HUES6 (cell line): ENCODE data around the gene ATP10A.

Experiments
- H3K27ac ChIP-seq: 2 replicates; pipeline ENCODE4 v1.7.0; 2013; ENCODE audit warnings: low read depth, mild to moderate bottlenecking, low read length, inconsistent platforms
- H3K27me3 ChIP-seq: 2 replicates; pipeline ENCODE4 v1.6.1; 2013; ENCODE audit warnings: low read length; ENCODE audit not compliant: control insufficient read depth, insufficient read depth
- H3K36me3 ChIP-seq: 2 replicates; pipeline ENCODE4 v1.6.1; 2013; ENCODE audit warnings: low read length; ENCODE audit not compliant: control insufficient read depth, insufficient read depth
- H3K4me1 ChIP-seq: 2 replicates; pipeline ENCODE4 v1.6.1; 2013; ENCODE audit warnings: low read length; ENCODE audit not compliant: control insufficient read depth, insufficient read depth
- H3K4me3 ChIP-seq: 2 replicates; pipeline ENCODE4 v1.5.1; 2013; ENCODE audit warnings: low read depth, low read length
- H3K9ac ChIP-seq: one replicate; pipeline ENCODE4 v1.6.1; 2013; ENCODE audit warnings: mild to moderate bottlenecking, low read length
- H3K9me3 ChIP-seq: 2 replicates; pipeline ENCODE4 v1.6.1; 2013; ENCODE audit warnings: low read depth, low read length; ENCODE audit not compliant: control insufficient read depth, insufficient read depth

ATP10A gene

DNA sequence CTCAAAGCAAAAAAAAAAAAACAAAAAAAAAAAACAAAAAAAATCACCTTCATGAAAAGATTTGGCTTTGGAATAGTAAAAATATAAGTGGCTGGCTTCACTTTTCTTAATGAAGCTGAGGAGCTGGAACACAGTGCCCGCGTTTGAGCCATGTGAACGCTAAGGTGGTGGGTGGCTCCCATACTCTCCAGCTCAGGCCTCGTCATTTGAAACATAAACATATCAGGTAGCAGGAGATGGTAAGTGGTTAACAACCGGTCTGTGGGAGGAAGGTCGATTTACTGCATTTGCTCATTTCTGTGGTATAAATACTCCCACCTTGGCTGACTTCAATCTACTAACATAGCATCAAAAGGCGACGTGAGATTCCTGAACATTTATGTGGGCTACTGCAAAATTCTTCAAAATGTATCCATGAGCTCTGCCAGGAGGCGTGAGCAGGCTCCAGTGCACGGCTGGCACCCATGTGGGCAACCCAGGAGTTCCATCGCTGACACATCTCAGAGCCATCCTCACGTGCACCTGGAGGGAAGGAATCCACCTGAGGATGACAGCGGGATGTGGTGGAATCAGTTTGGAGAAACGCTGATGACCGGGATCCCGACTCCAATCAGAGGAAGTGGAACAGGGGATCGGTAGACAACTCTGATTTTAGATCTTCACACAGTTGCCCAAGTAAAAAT lies 157.6 kb downstream of the ATP10A start:
- Histone ChIP-seq H3K36me3 (no peaks in the 10 kb centered on the region), H3K27me3 (no peaks in the 10 kb centered on the region), H3K27ac (no peak overlapping the region), H3K4me3 (no peak overlapping the region), H3K9me3 (no peaks in the 10 kb centered on the region), H3K4me1 (no peaks in the 10 kb centered on the region), H3K9ac (no peak overlapping the region)

DNA sequence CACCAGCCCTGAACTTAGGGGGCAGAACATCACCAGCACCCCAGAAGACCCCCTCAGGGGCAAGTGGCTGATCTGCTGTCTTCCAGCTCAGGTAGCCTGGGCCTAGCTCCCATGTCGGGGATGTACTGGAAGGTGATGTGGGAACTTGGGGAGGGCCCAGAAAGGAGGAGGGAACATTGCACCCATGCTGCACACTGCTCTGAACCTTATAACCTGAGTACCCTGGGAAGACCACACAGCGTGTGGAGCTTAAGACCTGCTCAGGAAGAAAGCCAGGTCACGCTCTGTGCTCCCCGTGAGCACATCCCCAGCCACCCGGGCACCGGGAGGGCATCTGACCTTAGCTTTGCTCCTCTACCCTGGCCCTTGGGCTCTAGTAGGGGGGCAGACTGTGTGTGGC lies 159.4 kb downstream of the ATP10A start:
- H3K4me3 ChIP-seq = no peak overlapping the region
- H3K36me3 ChIP-seq = no peaks in the 10 kb centered on the region
- H3K27me3 ChIP-seq = no peaks in the 10 kb centered on the region
- H3K4me1 ChIP-seq = no peaks in the 10 kb centered on the region
- H3K9me3 ChIP-seq = no peaks in the 10 kb centered on the region
- no peak overlapping the region for H3K9ac ChIP-seq
- no peak overlapping the region for H3K27ac ChIP-seq

DNA sequence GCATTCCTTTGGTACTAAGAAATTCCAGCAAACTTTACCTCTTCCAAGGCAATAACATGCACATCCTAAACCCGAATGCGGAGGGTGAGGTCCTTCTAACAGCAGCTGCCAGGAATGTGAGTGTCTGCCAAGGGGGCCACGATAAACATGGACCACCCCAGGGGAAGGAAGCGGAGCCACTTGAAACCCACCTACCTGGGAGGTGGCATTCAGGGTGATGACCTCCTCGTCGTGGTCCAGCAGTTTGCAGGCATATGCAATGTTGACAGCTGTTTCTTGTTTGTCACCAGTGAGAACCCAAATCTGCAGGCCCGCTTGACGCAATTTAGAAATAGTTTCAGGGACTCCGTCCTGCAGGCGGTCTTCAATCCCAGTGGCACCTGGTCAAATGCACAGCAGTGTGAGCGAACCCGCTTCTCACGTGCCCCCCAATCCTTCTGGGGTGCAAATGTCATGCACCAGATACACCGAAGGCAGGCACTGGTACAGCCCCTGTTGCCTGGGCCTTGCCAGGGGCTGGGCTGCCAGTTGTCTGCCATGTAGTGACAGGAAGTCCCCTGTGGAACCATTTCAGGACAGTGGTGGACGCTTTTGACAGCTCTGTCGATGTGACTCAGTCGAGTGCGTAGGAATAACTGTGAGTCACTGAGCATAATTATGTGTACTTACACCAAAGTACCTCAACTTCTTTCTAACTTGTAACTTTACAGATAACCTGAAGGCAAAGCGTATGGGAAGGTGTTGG lies 161.2 kb downstream of the ATP10A start:
- Histone ChIP-seq H3K27ac (no peak overlapping the region), H3K36me3 (no peaks in the 10 kb centered on the region), H3K9me3 (no peaks in the 10 kb centered on the region), H3K9ac (no peak overlapping the region), H3K27me3 (no peaks in the 10 kb centered on the region), H3K4me1 (0 out of 2 replicates have a peak, but pooled peaks cover under 1% of the 10 kb centered on the region), H3K4me3 (no peak overlapping the region)

DNA sequence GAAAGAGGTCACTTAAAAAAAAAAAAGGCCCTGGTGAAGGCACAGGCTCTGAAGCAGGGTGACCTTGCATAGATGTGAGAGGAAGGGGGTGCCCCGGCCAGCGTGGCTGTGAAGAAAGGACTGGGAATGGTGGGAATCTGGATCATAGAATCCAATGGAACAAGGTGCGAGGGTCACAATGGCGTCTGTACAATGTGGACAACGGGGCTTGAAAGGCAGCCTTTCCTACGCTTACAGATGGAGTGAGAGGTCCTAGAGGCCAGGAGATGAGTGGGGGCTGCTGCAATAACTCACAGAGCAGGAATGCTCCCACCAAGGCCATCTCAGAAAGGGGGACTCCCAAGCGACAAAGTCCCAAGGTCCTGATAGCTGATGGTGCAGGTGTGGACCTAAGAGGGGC lies 162.2 kb downstream of the ATP10A start:
- no peak overlapping the region for H3K9ac ChIP-seq
- no peak overlapping the region for H3K4me3 ChIP-seq
- no peak overlapping the region for H3K27ac ChIP-seq
- 0 out of 2 replicates have a peak, but pooled peaks cover 7% of the 10 kb centered on the region for H3K4me1 ChIP-seq
- no peaks in the 10 kb centered on the region for H3K9me3 ChIP-seq
- no peaks in the 10 kb centered on the region for H3K27me3 ChIP-seq
- no peaks in the 10 kb centered on the region for H3K36me3 ChIP-seq

- H3K4me1 ChIP-seq = peaks cover 7% of the 10 kb centered on the region; the same call in 1 of the 2 replicates
- H3K9ac ChIP-seq = no peak overlapping the region
- H3K36me3 ChIP-seq = no peaks in the 10 kb centered on the region
- H3K27me3 ChIP-seq = no peaks in the 10 kb centered on the region
- no peaks in the 10 kb centered on the region for H3K9me3 ChIP-seq
- H3K4me3 ChIP-seq = no peak overlapping the region
- H3K27ac ChIP-seq = no peak overlapping the region
These were observed 165.5 kb downstream of the ATP10A start for GRCh38 chr15:25697586-25697985.

DNA sequence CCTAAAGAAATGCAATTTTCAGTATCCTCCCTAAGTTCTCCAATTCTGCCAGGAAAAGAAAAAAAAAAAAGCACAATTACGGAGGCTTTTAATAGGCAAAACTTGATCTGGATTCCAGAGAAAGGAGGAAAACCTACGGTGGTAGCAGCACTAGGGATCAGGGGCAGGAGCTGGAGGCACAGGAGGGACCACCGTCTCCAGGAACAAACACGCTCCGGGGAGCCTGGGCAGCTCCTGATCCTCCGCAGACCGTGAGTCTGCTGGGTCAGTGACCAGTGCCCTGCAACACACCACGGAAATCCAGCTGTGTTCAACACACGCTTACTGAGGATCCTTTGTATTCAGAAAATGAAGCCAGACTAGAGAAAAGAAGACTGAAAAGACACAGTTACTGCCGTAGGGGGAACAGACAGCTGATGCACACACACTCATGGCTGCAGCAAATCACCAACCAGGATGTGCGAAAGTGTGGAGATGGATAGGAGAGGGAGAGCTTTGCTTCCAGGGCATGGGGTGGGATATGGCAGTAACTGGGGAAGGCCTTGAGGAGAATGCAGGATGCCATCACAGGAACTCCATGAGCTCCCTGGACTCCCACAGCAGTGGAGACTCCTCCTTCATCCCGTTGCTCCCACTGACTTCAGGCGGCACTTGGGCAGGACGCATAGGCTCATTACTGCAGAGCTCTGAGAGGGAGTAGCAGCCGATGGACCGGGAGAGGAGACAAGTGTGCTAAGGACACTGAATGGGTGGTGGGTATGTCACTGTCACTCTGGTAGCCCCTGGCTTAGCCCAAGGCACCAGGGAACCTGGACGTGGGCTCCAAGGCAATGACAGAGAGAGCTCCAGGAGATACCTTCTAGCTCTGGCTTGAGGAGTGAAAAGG lies 167.0 kb downstream of the ATP10A start:
- no peak overlapping the region for H3K27ac ChIP-seq
- no peaks in the 10 kb centered on the region for H3K27me3 ChIP-seq
- no peaks in the 10 kb centered on the region for H3K9me3 ChIP-seq
- no peak overlapping the region for H3K9ac ChIP-seq
- H3K4me3 ChIP-seq = no peak overlapping the region
- no peaks in the 10 kb centered on the region for H3K36me3 ChIP-seq
- peaks cover 10% of the 10 kb centered on the region for H3K4me1 ChIP-seq

- H3K4me1 ChIP-seq = peaks cover 10% of the 10 kb centered on the region
- H3K27me3 ChIP-seq = no peaks in the 10 kb centered on the region
- H3K27ac ChIP-seq = no peak overlapping the region
- no peaks in the 10 kb centered on the region for H3K36me3 ChIP-seq
- no peaks in the 10 kb centered on the region for H3K9me3 ChIP-seq
- no peak overlapping the region for H3K4me3 ChIP-seq
- H3K9ac ChIP-seq = no peak overlapping the region
These were observed 168.3 kb downstream of the ATP10A start for GRCh38 chr15:25694823-25695312.

DNA sequence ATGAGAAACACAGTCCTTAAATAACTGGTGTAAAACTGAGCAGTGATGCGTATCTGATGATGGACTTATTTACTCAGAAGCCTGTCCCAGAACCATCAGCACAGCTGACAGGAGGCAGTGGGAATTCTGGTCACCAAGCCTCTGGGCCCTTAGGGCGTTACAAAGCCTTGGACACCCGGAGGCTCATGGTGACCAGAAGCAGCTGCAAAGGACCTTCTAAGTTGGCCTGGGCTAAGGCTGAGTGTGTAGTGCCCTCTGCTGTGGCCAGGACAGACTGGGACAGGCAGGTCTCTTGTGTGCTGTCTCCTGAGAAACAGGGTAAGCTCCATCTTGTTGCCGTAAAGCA lies 168.9 kb downstream of the ATP10A start:
- Histone ChIP-seq H3K4me1 (peaks cover 10% of the 10 kb centered on the region), H3K27me3 (no peaks in the 10 kb centered on the region), H3K9ac (no peak overlapping the region), H3K9me3 (no peaks in the 10 kb centered on the region), H3K36me3 (no peaks in the 10 kb centered on the region), H3K27ac (no peak overlapping the region), H3K4me3 (no peak overlapping the region)

GRCh38 chr15:25693321-25694238 lies 169.5 kb downstream of the ATP10A start:
- H3K4me1 ChIP-seq = peaks cover 10% of the 10 kb centered on the region
- no peaks in the 10 kb centered on the region for H3K36me3 ChIP-seq
- no peaks in the 10 kb centered on the region for H3K9me3 ChIP-seq
- H3K27me3 ChIP-seq = no peaks in the 10 kb centered on the region
- H3K27ac ChIP-seq = no peak overlapping the region
- no peak overlapping the region for H3K4me3 ChIP-seq
- H3K9ac ChIP-seq = no peak overlapping the region
